IMR-90 (cell line): ENCODE measurements around the gene TF. TPM values are rescaled to one million over a fixed set of nuclear protein-coding genes. Genes with fewer than 3 reads are reported as not detected.

Experiments
- ATAC-seq: fragments of 200-7000 bp; cut with Tn5 transposase; 2 replicates; pipeline ENCODE4 v1.9.1; 2020; ENCODE audit warnings: low read depth, mild to moderate bottlenecking, moderate library complexity
- BruUV-seq: library from RNA; stranded (reverse); fragments of 400-500 nt; replicated peaks from 2 replicates; lab custom pipeline; 2021; lab: Mats Ljungman, UMichigan
- CTCF ChIA-PET: fragments of 300-600 bp; formaldehyde crosslinking; extraction: SDS; loops from one replicate; lab custom pipeline; 2021; ENCODE audit warnings: antibody characterized with exemption; lab: Yijun Ruan, JAX
- POLR2A ChIA-PET: fragments of 300-600 bp; sonication (Branson Sonifier 250); formaldehyde crosslinking; loops from one replicate; lab custom pipeline; 2022; ENCODE audit warnings: antibody characterized with exemption; ENCODE audit not compliant: unreplicated experiment; lab: Charles Lee
- DNase-seq: peaks from one replicate; pipeline ENCODE4 v3.0.0; 2013
- H2AFZ ChIP-seq: replicated peaks from 2 replicates; pipeline ENCODE3; 2013; ENCODE audit warnings: low read length, mild to moderate bottlenecking; ENCODE audit not compliant: poor library complexity
- H2AK5ac ChIP-seq: 2 replicates; pipeline ENCODE4 v1.6.1; 2013; ENCODE audit warnings: low read depth, low read length, inconsistent platforms
- H2AK9ac ChIP-seq: replicated peaks from 2 replicates; pipeline ENCODE3; 2013; ENCODE audit warnings: mild to moderate bottlenecking, low read depth, low read length, moderate library complexity; ENCODE audit not compliant: poor library complexity
- H2BK120ac ChIP-seq: 2 replicates; pipeline ENCODE4 v1.6.1; 2013; ENCODE audit warnings: low read depth, low read length, inconsistent platforms
- H2BK15ac ChIP-seq: 3 replicates; pipeline ENCODE4 v1.6.1; 2013; ENCODE audit warnings: low read depth, low read length, inconsistent platforms
- H2BK20ac ChIP-seq: 2 replicates; pipeline ENCODE4 v1.6.1; 2013; ENCODE audit warnings: low read depth, mild to moderate bottlenecking, inconsistent platforms, low read length, moderate library complexity
- H2BK5ac ChIP-seq: 2 replicates; pipeline ENCODE4 v1.6.1; 2013; ENCODE audit warnings: mild to moderate bottlenecking, low read depth, low read length, inconsistent platforms; ENCODE audit not compliant: poor library complexity, severe bottlenecking
- H3K14ac ChIP-seq: replicated peaks from 2 replicates; pipeline ENCODE4 v1.6.1; 2013; ENCODE audit warnings: low read depth, low read length, inconsistent platforms
- H3K18ac ChIP-seq: 2 replicates; pipeline ENCODE4 v1.6.1; 2013; ENCODE audit warnings: low read depth, low read length, control low read depth
- H3K23ac ChIP-seq: 2 replicates; pipeline ENCODE4 v1.6.1; 2013; ENCODE audit warnings: low read depth, low read length, inconsistent platforms
- H3K27ac ChIP-seq: 2 replicates; pipeline ENCODE4 v1.5.1; 2013; ENCODE audit warnings: mild to moderate bottlenecking, control low read depth, low read length; ENCODE audit not compliant: insufficient read depth
- H3K27me3 ChIP-seq: 2 replicates; pipeline ENCODE4 v1.6.1; 2013; ENCODE audit warnings: low read length; ENCODE audit not compliant: control insufficient read depth, insufficient read depth
- H3K36me3 ChIP-seq: 2 replicates; pipeline ENCODE4 v1.6.1; 2013; ENCODE audit warnings: low read length, mixed read lengths; ENCODE audit not compliant: control insufficient read depth, insufficient read depth
- H3K4ac ChIP-seq: 2 replicates; pipeline ENCODE4 v1.6.1; 2013; ENCODE audit warnings: low read depth, low read length, inconsistent platforms
- H3K4me1 ChIP-seq: 2 replicates; pipeline ENCODE4 v1.6.1; 2013; ENCODE audit warnings: low read length, mixed read lengths; ENCODE audit not compliant: control insufficient read depth, insufficient read depth
- H3K4me2 ChIP-seq: 2 replicates; pipeline ENCODE4 v1.6.1; 2013; ENCODE audit warnings: low read depth, mild to moderate bottlenecking, control low read depth, low read length, moderate library complexity
- H3K4me3 ChIP-seq: 2 replicates; pipeline ENCODE4 v1.5.1; 2013; ENCODE audit warnings: low read depth, mild to moderate bottlenecking, control low read depth, low read length, moderate library complexity; ENCODE audit not compliant: insufficient read depth
- H3K56ac ChIP-seq: 2 replicates; pipeline ENCODE4 v1.6.1; 2013; ENCODE audit warnings: low read length, inconsistent platforms; ENCODE audit not compliant: insufficient read depth; ENCODE audit errors: extremely low read depth
- H3K79me1 ChIP-seq, 2 experiments: 2 replicates each; pipeline ENCODE4 v1.6.1; 2013; ENCODE audit warnings: low read length in 2 of 2, inconsistent platforms in 1 of 2, low read depth in 1 of 2
- H3K9ac ChIP-seq: 2 replicates; pipeline ENCODE4 v1.6.1; 2013; ENCODE audit warnings: low read depth, low read length, control low read depth
- H3K9me1 ChIP-seq: 2 replicates; pipeline ENCODE4 v1.6.1; 2013; ENCODE audit warnings: low read length, inconsistent platforms; ENCODE audit not compliant: insufficient read depth
- H3K9me3 ChIP-seq: 2 replicates; pipeline ENCODE4 v1.6.1; 2013; ENCODE audit warnings: low read length; ENCODE audit not compliant: control insufficient read depth, insufficient read depth
- H4K20me1 ChIP-seq: 2 replicates; pipeline ENCODE4 v1.6.1; 2013; ENCODE audit warnings: low read length, inconsistent platforms; ENCODE audit not compliant: insufficient read depth
- H4K5ac ChIP-seq: 2 replicates; pipeline ENCODE4 v1.6.1; 2013; ENCODE audit warnings: mild to moderate bottlenecking, low read depth, low read length, control low read depth
- H4K8ac ChIP-seq, 2 experiments: 2 replicates each; pipeline ENCODE4 v1.6.1; 2013; ENCODE audit warnings: low read depth in 2 of 2, low read length in 2 of 2, control low read depth in 1 of 2, inconsistent platforms in 1 of 2
- H4K91ac ChIP-seq: 2 replicates; pipeline ENCODE4 v1.6.1; 2013; ENCODE audit warnings: low read depth, low read length, inconsistent platforms; ENCODE audit not compliant: insufficient read depth
- BHLHE40 ChIP-seq: fragments of 150-350 bp; IDR thresholded peaks from 2 replicates; pipeline ENCODE4 v1.6.1; 2016; ENCODE audit warnings: mild to moderate bottlenecking, low read depth, low read length
- CEBPB ChIP-seq: IDR thresholded peaks from 2 replicates; pipeline ENCODE4 v1.6.1; 2012; ENCODE audit warnings: low read depth, low read length, improper control_type of control experiment
- CHD1 ChIP-seq: IDR thresholded peaks from 2 replicates; pipeline ENCODE4 v1.6.1; 2012; ENCODE audit warnings: low read depth, low read length, improper control_type of control experiment
- CTCF ChIP-seq: conservative IDR thresholded peaks from 2 replicates; pipeline ENCODE4 v1.5.1; 2012; ENCODE audit warnings: mild to moderate bottlenecking, low read depth, low read length, improper control_type of control experiment
- MAFK ChIP-seq: IDR thresholded peaks from 2 replicates; pipeline ENCODE4 v1.6.1; 2012; ENCODE audit warnings: low read depth, low read length, improper control_type of control experiment
- MAZ ChIP-seq: IDR thresholded peaks from 2 replicates; pipeline ENCODE4 v1.6.1; 2012; ENCODE audit warnings: low read depth, mild to moderate bottlenecking, low read length, improper control_type of control experiment, moderate library complexity, borderline replicate concordance
- MXI1 ChIP-seq: IDR thresholded peaks from 2 replicates; pipeline ENCODE4 v1.6.1; 2012; ENCODE audit warnings: low read depth, mild to moderate bottlenecking, low read length, moderate library complexity, borderline replicate concordance
- NFE2L2 ChIP-seq: fragments of 150-350 bp; IDR thresholded peaks from 2 replicates; pipeline ENCODE4 v1.6.1; 2016; ENCODE audit warnings: low read depth, mild to moderate bottlenecking, low read length
- POLR2A ChIP-seq: IDR thresholded peaks from 2 replicates; pipeline ENCODE4 v1.6.1; 2012; ENCODE audit warnings: mild to moderate bottlenecking, low read depth, low read length
- RAD21 ChIP-seq: IDR thresholded peaks from 2 replicates; pipeline ENCODE4 v1.6.1; 2012; ENCODE audit warnings: low read length, improper control_type of control experiment
- RCOR1 ChIP-seq: IDR thresholded peaks from 2 replicates; pipeline ENCODE4 v1.6.1; 2012; ENCODE audit warnings: mild to moderate bottlenecking, low read length, improper control_type of control experiment; ENCODE audit not compliant: insufficient replicate concordance
- RFX5 ChIP-seq: IDR thresholded peaks from 2 replicates; pipeline ENCODE4 v1.8.0; 2012; ENCODE audit warnings: low read depth, mild to moderate bottlenecking, low read length, moderate library complexity
- SMC3 ChIP-seq: fragments of 150-350 bp; IDR thresholded peaks from 2 replicates; pipeline ENCODE4 v1.6.1; 2016; ENCODE audit warnings: low read depth, mild to moderate bottlenecking, antibody characterized with exemption, low read length, moderate library complexity
- WGBS, 2 experiments: methylation state at CpG; one replicate each; pipeline versions ENCODE4 v1.1.5 to v1.1.7; 2013; ENCODE audit warnings: missing lambda C conversion rate in 2 of 2; ENCODE audit not compliant: insufficient read length in 1 of 2; ENCODE audit errors: extremely low coverage in 2 of 2; 5-methylcytosine and 5-hydroxymethylcytosine counted together
- dilution Hi-C: fragments of 300-500 bp; cut with HindIII; formaldehyde crosslinking; loops from one replicate; pipeline ENCODE4 v1.14.3; 2018; ENCODE audit warnings: low sequenced_read_pairs; ENCODE audit not compliant: unreplicated experiment
- in situ Hi-C: fragments of 300-500 bp; cut with MboI; formaldehyde crosslinking; loops from 3 replicates; pipeline ENCODE4 v1.14.3; 2019; ENCODE audit warnings: low sequenced_read_pairs, inconsistent platforms, mixed read lengths
- intact Hi-C: fragments of 100-400 bp; cut with micrococcal nuclease; formaldehyde crosslinking; loops from 2 replicates; pipeline ENCODE4 v1.10.0; 2022
- polyA plus RNA-seq, 3 experiments: library from polyadenylated mRNA; depleted of rRNA; stranded (reverse); fragments of >200 nt; gene quantifications; 2 replicates each; pipeline ENCODE4 v1.2.3, GENCODE V29; 2012; ENCODE audit warnings: low replicate concordance in 1 of 3
- total RNA-seq: library from RNA; depleted of rRNA; stranded (reverse); fragments of >200 nt; gene quantifications from 2 replicates; pipeline ENCODE4 v1.2.3, GENCODE V29; 2012
- TF ChIP-seq, protein P1 (sequence below): fragments of 150-350 bp; IDR thresholded peaks from 2 replicates; pipeline ENCODE4 v1.6.1; 2017; ENCODE audit warnings: mild to moderate bottlenecking, antibody characterized with exemption, low read length, low read depth
- TF ChIP-seq, protein P2 (sequence below): fragments of 150-350 bp; IDR thresholded peaks from 2 replicates; pipeline ENCODE4 v1.6.1; 2016; ENCODE audit warnings: low read depth, mild to moderate bottlenecking, low read length, moderate library complexity, borderline replicate concordance

TF gene
- total and polyA plus RNA-seq, 2 of the 4 experiments (the other 2 are of a cell fraction): 0.07 TPM; not detected in 1

DNA sequence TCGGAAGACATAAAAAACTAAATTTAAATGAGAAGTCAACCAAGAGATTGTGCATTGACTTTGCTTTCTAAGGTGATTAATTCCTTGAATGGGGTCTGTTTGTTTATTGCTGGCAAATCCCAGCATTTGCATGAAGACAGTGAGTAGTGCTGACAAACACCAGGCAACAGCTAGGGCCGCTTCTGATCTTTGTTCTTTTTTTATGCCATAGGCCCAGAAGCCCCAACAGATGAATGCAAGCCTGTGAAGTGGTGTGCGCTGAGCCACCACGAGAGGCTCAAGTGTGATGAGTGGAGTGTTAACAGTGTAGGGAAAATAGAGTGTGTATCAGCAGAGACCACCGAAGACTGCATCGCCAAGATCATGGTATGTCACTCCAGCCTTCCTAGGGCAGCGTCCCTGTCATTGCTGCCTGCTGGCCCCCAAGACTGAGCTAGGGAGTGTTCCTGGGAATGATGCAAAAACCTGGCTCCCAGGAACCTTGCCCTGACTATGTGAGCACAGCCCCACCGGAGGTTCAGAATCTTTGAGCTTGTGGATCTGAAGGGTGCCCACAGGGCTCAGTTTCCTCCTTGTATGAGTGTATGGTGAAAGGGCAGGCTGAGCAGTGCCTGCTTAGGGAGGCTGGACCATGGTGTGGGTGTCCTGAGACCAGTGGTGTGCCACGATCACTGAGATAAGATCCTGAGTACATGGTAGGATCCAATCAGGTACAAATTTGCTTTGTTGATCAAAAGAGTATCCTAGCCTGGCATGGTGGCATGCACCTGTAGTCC lies 13.0 kb downstream of the TF start:
- Histone ChIP-seq H2AK9ac (no peak overlapping the region), H3K23ac (no peak overlapping the region), H3K4ac (no peak overlapping the region), H4K20me1 (no peaks in the 10 kb centered on the region; the same call in 1 of the 2 replicates), H3K4me2 (no peak overlapping the region), H2BK15ac (no peak overlapping the region), H3K18ac (no peak overlapping the region), H4K91ac (no peak overlapping the region), H3K4me1 (no peaks in the 10 kb centered on the region), H4K5ac (no peak overlapping the region), H2BK120ac (no peak overlapping the region), H3K79me1 (no peaks in the 10 kb centered on the region), H3K9ac (no peak overlapping the region), H3K27ac (no peak overlapping the region), H3K9me1 (no peaks in the 10 kb centered on the region), H3K9me3 (no peaks in the 10 kb centered on the region), H3K56ac (no peak overlapping the region), H2AFZ (no peak overlapping the region), H2AK5ac (no peak overlapping the region), H3K27me3 (peaks cover 14% of the 10 kb centered on the region), H2BK5ac (no peak overlapping the region), H2BK20ac (no peak overlapping the region), H3K4me3 (no peak overlapping the region), H3K14ac (no peak overlapping the region), H4K8ac (no peak overlapping the region), H3K36me3 (no peaks in the 10 kb centered on the region)
- dilution Hi-C loops: no loop called here
- ATAC-seq (no peak), DNase-seq (no peak)
- ChIA-PET POLR2A (no interaction called here), CTCF (no interaction called here)
- WGBS, 2 experiments: 52% methylated on average over 4 of the region's 9 CpGs; no CpG with 5 or more reads in 1 of the 2 experiments
- intact Hi-C loops: loop anchor here (1.0 kb wide), 1 partner anchor 47 kb away; no protein-coding TSS in a partner anchor
- no TSS peak for BruUV-seq
- in situ Hi-C loops: no loop called here
- TF ChIP-seq RCOR1 (no peak), RFX5 (no peak), BHLHE40 (no peak), POLR2A (no peak), NFE2L2 (no peak), RAD21 (no peak), CTCF (no peak), MAFK (no peak), CHD1 (no peak), MAZ (no peak), MXI1 (no peak), SMC3 (no peak), CEBPB (no peak)
- TF ChIP-seq, protein P1, sequence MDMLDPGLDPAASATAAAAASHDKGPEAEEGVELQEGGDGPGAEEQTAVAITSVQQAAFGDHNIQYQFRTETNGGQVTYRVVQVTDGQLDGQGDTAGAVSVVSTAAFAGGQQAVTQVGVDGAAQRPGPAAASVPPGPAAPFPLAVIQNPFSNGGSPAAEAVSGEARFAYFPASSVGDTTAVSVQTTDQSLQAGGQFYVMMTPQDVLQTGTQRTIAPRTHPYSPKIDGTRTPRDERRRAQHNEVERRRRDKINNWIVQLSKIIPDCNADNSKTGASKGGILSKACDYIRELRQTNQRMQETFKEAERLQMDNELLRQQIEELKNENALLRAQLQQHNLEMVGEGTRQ: no peak
- TF ChIP-seq, protein P2, sequence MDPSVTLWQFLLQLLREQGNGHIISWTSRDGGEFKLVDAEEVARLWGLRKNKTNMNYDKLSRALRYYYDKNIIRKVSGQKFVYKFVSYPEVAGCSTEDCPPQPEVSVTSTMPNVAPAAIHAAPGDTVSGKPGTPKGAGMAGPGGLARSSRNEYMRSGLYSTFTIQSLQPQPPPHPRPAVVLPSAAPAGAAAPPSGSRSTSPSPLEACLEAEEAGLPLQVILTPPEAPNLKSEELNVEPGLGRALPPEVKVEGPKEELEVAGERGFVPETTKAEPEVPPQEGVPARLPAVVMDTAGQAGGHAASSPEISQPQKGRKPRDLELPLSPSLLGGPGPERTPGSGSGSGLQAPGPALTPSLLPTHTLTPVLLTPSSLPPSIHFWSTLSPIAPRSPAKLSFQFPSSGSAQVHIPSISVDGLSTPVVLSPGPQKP: no peak
